Fibroblast of villous mesenchyme (primary cell): Measurements from ENCODE around the gene ABCA1. TPM values are rescaled to one million over a fixed set of nuclear protein-coding genes. Genes with fewer than 3 reads are reported as not detected.
"Not testable (repeated sequence)": the region's sequence is repeated elsewhere in the genome, so short reads cannot be mapped to it uniquely, and the experiment has no call there.

Experiments
- DNase-seq: peaks from one replicate; pipeline ENCODE4 v3.0.0-alpha.2; 2010; ENCODE audit warnings: low read depth
- H3K4me3 ChIP-seq: 2 replicates; pipeline ENCODE4 v1.5.1; 2011; ENCODE audit warnings: low read depth, mild to moderate bottlenecking, low read length
- CTCF ChIP-seq: IDR thresholded peaks from 2 replicates; pipeline ENCODE4 v1.5.1; 2012; ENCODE audit warnings: low read depth, mild to moderate bottlenecking, low read length; ENCODE audit not compliant: insufficient read depth
- total RNA-seq: library from RNA; depleted of rRNA; stranded (reverse); fragments of >200 nt; gene quantifications from 2 replicates; pipeline ENCODE4 v1.2.3, GENCODE V29; 2012

Gene ABCA1
- total RNA-seq, 1 donor: 132 TPM

GRCh38 chr9:104931256-104931655 lies 3.3 kb upstream of the ABCA1 start:
- DNase-seq: no peak
- no peak for TF ChIP-seq CTCF
- H3K4me3 ChIP-seq: no peak overlapping the region

GRCh38 chr9:104927216-104927911 lies 591 bp downstream of the ABCA1 start:
- TF ChIP-seq CTCF: no peak
- H3K4me3 ChIP-seq: peak overlapping the region; percentile 79
- DNase-seq: peak; percentile 53

GRCh38 chr9:104923740-104924139 lies 4.2 kb downstream of the ABCA1 start:
- no peak for TF ChIP-seq CTCF
- H3K4me3 ChIP-seq: no peak overlapping the region

GRCh38 chr9:104923289-104923688 lies 4.7 kb downstream of the ABCA1 start:
- peak; percentile 82 for DNase-seq
- no peak overlapping the region for H3K4me3 ChIP-seq
- TF ChIP-seq CTCF: no peak

More at GRCh38 chr9:104923740-104924139, 4.2 kb downstream of the ABCA1 start:
- no peak for DNase-seq

GRCh38 chr9:104922748-104923147 lies 5.2 kb downstream of the ABCA1 start:
- DNase-seq, H3K4me3 ChIP-seq: not testable (repeated sequence)

GRCh38 chr9:104921067-104921741 lies 6.8 kb downstream of the ABCA1 start:
- no peak for TF ChIP-seq CTCF
- peak; percentile 55 for DNase-seq
- no peak overlapping the region for H3K4me3 ChIP-seq

- H3K4me3 ChIP-seq: no peak overlapping the region
- TF ChIP-seq CTCF: no peak
- DNase-seq: no peak
Measured at GRCh38 chr9:104915753-104916152, 12.2 kb downstream of the ABCA1 start.
